Germinal center (tissue), 1 donor: ENCODE results near the gene SUSD4.
"Not testable (repeated sequence)": the region's sequence is repeated elsewhere in the genome, so short reads cannot be mapped to it uniquely, and the experiment has no call there.

Experiments used
- DNase-seq: peaks from one replicate; pipeline ENCODE4 v3.0.0; 2012; ENCODE audit warnings: mixed read lengths, low spot score

Gene SUSD4, protein sequence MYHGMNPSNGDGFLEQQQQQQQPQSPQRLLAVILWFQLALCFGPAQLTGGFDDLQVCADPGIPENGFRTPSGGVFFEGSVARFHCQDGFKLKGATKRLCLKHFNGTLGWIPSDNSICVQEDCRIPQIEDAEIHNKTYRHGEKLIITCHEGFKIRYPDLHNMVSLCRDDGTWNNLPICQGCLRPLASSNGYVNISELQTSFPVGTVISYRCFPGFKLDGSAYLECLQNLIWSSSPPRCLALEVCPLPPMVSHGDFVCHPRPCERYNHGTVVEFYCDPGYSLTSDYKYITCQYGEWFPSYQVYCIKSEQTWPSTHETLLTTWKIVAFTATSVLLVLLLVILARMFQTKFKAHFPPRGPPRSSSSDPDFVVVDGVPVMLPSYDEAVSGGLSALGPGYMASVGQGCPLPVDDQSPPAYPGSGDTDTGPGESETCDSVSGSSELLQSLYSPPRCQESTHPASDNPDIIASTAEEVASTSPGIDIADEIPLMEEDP

DNA sequence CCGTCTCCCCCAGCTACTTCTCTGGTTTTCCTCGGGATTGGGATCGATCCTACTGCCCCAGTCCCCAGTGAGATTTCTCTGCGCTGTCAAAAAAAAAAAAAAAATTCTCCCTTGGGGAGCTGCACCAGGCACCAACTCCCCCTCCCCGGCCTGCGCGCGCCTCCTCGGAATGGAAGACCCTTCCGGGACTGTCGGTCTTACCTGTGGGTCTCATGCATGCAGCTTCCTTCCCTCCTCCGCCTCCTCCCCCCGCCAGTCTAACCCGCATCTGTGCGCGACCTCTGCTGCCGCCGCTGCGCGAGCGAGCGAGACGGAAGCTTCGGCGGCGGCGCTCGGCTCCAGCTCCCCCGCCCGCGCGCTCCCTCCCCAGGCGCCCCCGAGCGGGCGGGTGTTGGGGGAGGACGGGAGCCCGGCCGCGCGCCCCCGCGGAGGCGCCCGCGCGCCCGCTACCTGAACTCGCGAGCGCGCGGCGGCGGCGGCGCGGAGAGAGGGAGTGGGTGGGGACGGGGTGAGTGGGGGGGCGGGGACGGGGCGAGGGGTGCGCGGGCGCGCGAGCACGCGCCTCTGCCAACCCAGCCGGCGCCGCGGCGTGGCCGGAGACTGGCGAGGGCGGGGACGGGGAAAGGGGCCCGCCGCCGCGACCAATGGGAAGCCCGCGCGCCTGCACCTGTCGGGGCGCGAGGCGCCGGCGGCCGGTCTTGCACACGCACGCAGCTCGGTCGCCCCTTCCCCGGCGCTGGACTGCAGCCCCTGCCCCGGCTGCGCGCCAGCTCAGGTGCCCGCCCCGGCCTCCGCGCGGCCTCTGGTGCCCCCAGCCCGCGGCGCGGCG is at the start of gene SUSD4:
TSS of gene SUSD4 (minus strand) at position 321 of the 829 bp plus-strand sequence. CDS start 751 bp downstream, outside the sequence.
- peak; percentile 75 for DNase-seq

DNA sequence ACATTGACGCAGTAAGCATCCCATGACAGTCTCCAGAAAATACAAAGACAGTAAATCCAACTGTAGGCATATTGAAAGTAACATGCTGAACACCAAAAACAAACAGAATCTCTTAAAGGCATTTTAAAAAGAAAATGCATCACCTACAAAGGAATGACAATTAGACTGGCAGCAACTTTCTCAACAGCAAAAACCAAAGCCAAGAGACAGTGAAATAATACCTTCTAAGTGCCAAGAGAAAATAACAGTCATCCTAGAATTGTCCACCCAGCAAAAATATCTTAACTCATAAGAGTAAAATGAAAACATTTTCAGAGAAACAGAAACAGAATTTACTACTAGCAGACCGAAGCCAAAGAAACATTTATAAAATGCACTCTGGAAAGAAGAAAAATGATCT is 49.2 kb upstream of the SUSD4 start:
- no peak for DNase-seq

DNA sequence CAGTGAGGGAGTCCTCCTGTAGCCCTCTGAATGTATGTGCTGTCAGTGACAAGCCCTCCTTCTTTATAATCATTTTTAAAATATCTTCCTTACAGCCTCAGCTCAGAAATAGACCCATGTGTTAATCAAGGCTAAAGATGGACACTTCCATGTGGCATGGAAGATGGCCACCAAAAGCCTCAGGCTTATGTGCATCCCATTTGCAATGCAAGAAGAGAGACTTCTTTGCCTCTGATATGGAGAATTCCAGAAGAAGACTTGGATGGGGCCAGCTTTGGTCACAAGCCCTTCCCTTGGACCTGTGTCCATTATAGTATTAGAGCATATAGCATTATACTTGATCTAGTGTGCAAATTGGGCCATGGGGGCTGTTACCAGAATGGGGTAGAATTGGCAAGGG is 47.7 kb upstream of the SUSD4 start:
- DNase-seq = no peak

DNA sequence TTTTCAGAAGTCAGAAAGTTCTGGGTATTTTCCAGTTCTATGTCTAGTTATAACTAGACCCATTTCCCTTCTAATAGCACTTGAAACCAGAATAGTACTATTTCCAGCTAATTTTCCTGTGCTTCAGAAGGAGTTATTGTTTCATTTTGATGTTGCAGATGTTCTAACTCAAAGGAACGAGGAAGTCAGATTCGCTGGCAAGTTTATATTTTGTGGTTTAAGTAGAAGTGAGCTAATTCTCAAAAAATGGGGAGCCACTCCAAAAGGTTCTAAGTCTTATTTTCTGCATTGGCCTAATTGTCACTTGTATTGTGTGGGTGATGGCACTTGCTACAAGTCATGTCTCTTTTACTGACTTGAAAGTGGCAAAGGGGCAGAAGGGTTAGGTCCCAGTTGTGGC is 47.3 kb upstream of the SUSD4 start:
- no peak for DNase-seq

DNA sequence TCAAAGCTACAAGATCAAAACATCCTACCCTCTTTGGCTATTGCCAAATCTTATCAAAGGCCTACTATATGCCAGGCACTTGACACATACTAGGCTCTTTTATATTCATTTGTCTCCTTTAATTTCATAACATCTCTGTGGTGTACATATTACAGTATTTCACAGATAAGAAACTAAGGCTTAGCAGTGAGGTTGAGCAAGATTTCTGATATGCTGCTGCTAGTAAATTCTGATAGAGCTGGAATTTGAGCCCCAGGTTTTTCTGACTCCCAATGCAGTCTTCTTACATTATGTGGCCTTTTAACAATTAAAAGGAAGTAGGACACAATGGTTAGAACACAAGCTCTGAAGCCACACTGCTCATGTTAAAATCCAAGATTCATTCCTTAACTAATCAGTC is 46.1 kb upstream of the SUSD4 start:
- DNase-seq = no peak

DNA sequence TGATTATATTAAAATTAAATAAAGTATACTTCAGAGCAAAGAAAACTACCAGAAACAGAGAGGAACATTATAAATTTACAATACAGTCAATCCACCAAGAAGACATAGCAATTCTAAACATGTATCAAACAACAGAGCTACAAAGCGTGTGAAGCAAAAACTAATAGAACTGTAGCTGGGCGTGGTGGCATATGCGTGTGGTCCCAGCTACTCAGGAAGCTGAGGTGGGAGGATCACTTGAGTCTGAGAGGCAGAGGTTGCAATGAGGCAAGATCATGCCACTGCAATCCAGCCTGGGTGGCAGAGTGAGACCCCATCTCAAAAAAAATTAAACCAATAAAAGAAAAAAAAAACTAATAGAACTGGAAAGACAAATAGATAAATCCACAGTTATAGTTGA is 41.5 kb upstream of the SUSD4 start:
- no peak for DNase-seq

DNA sequence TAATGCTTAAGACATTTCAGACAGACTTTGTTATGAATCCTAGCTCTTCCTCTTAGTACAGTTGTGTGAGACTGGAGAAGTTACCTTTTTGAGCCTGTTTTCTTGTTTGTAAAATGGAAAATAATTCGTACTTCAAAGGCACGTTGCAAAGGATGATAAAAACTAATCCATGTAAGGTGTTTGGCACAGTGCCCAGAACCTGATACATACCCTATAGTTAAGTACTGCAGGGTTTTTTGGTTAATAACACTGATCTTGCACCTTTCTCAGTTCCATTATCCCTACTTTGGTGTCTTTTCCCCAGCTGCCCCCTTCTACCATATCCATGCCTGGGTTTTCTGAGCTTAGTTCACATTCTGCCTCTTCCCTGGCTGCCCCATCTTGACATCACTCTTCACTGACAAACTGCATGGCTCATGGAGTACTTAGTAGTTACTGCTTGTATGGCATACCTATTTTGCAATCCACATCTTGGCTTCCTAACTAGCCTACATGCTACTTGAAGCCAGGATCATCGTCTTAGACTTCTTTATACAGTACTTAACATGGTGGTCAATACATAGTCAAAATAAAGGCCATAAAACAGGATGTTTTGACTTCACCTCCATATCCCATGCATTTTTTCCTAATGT is 39.3 kb upstream of the SUSD4 start:
- DNase-seq = no peak

DNA sequence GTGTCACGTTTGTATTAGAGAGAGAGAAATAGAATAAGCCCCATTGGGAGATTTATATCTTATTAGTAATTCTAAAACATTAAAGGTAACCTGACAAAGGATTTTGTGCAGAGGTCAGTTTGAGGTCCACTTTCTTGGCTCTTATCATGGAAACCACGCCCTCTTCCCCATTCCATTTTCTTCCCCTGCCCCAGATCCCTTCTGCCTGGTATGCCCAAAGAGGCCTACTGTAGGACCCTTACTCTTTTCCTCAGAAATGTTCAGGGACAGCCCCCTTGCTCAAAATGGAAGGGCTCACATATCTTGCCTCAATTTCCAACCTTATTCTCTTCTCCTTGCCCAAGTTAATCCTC is 38.8 kb upstream of the SUSD4 start:
- no peak for DNase-seq

DNA sequence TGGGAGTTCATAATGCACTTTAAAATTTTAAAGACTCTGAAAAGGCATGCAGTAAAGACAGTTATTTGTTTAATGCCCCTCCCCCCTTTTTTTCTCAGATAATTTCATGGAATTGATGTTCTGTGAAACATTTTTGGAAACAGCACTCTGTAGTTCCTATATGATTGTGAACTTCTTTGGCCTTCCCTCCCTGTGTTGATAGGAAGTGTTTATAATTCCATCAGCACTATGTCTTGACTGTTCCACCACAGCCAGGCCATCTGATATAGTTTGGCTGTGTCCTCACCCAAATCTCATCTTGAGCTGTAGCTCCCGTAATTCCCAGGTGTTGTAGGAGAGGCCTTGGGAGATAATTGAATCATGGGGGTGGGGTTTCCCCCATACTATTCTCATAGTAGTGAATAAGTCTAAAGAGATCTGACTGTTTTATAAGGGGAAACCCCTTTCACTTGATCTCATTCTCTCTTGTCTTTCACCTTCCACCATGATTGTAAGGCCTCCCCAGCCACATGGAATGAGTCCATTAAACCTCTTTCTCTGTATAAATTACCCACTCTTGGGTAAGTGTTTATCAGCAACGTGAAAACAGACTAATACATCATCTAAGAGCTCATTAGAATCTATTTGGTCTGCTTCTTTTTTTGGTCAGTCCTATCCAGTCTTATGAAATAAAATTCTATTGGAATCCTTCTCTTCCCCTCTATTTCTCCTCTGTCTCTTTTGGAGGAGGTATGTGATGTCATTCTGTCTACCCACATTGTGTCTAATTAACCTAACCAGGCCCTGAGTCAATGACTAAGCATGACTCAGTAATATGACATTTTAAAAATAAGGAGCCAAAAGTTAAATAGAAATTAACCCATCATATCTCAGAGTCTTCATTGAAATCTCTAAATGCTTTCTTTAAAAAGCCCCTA is 38.2 kb upstream of the SUSD4 start:
- DNase-seq = no peak

DNA sequence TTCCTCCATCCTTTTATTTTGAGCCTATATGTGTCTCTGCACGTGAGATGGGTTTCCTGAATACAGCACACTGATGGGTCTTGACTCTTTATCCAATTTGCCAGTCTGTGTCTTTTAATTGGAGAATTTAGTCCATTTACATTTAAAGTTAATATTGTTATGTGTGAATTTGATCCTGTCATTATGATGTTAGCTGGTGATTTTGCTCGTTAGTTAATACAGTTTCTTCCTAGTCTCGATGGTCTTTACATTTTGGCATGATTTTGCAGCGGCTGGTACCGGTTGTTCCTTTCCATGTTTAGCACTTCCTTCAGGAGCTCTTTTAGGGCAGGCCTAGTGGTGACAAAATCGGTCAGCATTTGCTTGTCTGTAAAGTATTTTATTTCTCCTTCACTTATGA is 35.4 kb upstream of the SUSD4 start:
- DNase-seq = not testable (repeated sequence)

DNA sequence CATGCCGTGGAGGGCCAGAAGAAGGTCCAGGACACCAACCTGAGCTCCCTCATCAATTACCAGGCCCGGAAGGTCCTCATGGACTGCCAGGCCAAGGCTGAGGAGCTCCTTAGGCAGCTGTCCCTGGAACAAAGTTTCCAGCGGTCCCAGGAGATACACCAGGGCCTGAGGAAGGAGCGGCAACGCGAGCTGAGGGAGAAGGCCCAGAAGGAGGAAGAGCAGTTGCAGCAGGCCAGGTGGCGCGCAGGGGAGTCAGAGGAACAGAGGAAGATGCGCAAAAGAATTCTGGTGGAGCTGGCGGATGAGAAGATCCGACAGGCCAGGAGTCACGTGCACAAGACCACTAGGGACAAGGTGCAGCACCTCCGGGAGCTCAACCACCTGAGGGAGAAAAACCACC is 30.7 kb upstream of the SUSD4 start:
- no peak for DNase-seq

DNA sequence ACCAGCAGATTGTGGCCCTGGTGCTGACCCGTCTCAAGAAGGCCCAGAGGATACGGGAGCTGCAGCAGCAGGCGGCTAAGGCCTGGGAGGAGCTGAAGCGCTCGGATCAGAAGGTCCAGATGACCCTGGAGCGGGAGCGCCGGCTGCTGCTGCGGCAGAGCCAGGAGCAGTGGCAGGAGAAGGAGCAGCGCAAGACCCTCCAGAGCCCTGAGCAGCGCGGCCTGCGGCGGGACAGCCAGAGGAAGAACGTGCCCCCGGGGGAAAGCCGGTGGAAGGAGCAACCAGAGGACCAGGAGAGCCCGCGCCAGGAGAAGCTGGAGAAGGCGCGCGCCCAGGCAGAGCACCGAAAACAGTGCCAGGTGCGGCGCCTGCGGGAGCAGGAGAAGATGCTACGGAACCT is 30.3 kb upstream of the SUSD4 start:
- DNase-seq = no peak

DNA sequence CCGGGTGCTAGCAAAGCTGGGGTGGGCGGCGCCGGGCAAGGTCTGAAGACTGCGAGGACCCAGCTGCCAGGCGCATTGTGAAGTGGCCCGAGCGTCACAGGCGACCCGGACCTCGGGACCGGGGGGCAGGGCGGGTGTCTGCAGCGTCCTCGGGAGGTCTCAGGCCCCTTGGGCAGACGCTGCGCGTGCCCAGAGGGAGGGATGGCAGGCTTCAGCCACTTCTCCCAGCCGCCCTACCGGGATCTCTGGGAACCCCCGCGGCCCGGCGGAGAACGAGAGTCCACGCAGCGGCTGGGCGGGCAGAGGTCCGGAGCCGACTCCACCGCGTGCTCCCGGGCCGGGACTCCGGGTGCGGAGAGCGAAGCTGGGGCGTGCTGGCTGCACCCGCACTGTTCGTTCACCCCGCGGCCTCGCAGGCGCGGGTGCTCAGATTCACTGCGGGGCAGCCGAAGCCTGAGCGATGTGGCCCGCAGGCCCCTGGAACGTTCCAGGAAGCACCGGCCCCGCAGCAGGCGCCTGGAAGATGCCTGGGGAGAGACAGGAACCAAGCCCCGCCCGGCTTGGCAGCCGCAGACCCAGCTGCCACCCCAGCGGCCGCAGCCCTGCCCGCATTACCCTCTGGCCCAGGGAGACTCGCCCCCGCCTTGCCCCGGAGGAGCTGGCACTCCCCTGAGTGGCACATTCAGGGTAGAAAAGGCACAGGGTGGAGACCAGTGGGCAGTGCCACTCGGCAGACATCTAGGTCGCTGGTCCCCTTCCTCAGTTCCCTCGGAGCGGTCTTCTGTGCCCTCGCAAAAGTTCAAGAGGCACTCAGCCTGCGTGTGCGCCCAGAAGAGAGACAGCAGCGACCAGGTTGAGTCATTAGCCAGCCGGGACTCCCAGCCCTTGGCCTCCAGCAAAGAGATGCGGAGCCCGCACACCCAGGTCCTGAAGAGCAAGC is 29.6 kb upstream of the SUSD4 start, which contains the start of gene CCDC185:
TSS of gene CCDC185 (plus strand) at position 141 of the 940 bp plus-strand sequence. CDS start at position 202, 61 bp downstream.
- no peak for DNase-seq

DNA sequence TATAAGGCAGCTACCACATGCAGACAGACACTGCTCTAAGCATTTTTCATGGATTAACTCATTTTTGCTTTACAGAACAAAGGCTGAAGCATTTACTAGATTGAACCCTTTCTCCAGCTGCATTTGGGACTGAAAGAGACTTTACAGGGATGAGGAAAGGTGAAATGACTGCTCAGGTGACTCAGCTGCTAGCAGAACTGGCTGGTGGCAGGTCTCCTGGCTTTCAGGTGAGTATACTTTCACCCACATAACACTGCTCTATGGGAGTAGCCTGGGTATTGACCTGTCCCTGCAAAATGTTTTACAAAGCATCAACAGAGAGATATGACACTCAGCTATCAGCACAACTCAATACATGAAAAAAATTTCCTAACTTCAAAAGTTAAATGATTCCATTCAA is 26.6 kb upstream of the SUSD4 start:
- DNase-seq = no peak

DNA sequence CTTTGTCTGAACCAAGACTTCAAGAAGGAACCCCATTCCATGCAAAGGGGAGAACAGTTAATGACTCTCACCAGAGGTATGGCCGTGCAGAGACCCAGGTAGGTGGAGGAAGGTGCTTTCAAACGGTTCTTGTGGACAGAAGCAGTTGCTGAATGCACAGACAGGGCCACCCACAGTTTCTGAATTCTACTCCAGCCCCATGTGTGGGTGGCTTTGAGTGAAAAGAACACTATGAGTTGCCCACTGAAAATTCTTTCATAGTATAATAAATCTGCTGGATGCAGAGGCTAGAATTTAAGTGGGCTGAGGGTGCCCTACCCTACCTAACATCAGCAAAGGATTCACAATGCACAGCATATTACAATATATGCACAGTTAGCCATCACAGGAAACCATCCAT is 22.0 kb upstream of the SUSD4 start:
- DNase-seq = no peak

DNA sequence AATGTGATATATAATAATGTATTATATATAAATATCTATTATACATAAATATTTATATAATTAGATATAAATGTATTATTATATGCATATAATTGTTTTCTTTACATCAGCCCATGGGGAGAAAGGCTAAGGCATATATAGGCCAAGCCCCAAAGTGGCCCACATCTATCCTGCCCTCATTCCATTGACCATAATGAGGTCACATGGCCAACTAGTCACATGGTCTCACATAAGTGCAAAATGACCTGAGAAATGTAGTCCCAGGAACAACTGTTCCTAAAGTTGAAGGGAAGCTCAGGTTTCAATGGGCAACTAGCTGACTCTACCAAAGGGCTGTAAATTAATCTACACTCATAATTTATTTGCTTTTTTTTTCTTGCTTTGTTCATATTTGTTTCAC is 14.8 kb upstream of the SUSD4 start:
- no peak for DNase-seq

DNA sequence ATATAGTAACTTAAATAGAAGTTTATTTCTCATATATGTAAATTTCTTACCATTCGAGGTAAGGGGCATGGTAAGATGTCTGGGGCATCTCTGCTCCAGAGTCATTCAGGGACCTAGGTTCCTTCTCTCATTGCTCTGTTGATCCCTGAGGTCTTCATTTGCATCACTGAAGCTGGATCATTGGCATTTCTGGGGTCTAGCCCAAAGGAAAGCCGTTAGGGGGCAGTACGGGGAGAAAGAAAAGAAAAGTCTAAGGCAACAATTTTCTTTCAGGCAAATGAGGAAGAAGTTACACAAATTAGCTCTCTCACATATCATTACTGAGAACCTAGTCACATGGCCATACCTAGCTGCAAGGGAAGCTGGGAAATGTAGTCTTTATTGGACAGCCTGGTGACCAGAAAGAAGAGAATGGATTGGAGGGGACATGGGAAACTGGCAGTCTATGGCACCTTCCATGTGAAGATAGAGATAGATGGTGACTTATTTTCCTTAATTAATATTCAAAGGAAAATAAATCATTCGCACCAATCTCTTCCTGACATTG is 10.2 kb upstream of the SUSD4 start:
- no peak for DNase-seq

DNA sequence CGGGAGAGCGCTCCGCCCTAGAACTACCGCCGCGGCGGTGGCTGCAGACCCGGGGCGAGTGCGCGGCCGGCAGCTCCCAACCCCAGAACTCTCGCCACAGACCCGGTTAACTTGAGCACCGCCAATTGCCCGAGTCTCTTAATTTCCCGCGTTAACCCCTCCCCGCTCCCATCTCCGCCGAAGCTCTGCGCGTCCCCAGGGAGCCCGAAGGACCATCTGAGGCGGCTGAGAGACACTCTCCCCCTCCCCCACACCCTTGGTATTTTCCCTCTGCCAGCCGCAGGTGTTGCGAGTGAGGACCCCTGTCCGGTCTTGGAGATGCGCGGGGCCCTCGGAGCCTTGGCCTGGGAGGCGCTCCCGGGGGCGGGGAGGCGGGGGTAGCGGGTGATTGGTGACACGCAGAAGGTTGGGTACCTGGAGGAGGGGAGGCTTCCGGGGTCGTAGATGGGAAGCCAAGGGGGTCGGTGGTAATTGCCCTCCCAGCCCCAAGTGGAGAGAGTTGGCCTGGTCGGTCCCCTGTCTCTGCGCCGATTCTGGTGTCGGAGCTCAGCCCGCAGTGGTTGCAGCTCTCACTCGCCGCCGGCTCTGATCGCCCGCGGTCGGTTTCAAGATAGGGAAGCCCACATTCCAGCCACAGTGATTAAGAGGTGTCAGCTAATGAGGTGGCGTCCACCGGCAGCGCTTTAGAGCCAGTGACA is 858 bp upstream of the SUSD4 start:
- peak; percentile 21 for DNase-seq

DNA sequence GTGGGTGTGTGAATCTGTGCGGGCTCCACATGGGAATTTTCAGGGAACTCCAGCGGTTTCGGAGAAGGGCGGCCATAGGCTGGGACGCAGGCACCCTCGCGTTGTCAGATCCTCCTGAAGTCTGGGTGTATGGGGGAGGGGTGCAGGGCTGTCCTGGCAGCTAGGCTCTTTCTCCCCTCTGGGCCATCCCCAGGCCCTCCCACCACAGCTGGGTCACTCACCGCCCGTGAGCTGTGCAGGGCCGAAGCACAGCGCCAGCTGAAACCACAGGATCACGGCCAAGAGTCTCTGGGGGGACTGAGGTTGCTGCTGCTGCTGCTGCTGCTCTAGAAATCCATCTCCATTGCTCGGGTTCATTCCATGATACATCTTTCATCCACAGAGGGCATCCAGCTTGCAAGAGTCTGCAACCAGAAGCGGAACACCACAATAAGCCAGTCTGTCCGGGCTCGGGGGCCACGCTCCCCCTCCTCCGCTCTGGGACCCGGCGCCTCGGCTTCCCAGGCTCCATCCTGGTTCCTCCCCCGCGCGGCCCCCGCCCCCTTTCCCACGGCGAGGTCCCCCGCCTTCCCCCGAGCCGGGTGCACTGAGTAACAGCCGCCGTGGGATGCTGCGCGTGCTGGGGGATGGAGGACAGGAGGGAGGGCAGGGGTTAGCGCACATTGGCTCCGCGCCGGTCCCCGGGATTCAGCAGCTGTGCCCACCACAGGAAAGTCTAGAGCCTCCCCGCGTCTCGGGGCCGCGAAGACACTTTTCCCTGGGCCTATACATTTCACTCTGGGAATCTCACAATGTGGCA is 720 bp downstream of the SUSD4 start:
- peak; percentile 15 for DNase-seq
